Stimulated activated CD4-positive, alpha-beta T cell treated with anti-CD3 and anti-CD28 coated beads, TNF-alpha, amount 100 ng/mL, for 1 hour (primary cell): ENCODE results near the gene LAMC2.
"Not testable (repeated sequence)": the region's sequence is repeated elsewhere in the genome, so short reads cannot be mapped to it uniquely, and the experiment has no call there.

ENCODE experiments used
- DNase-seq, 3 donors: peaks; one replicate each; pipeline ENCODE4 v3.0.0-alpha.2; 2020; ENCODE audit warnings: low read depth in 3 of 3, low spot score in 1 of 3

Gene LAMC2

GRCh38 chr1:183185941-183186490, at the start of gene LAMC2:
Gene LAMC2, plus strand, starts transcription at chr1:183186264. Its CDS starts 89 bp downstream, at chr1:183186353.
- DNase-seq: peak in 1 of 3 donors; percentile 8

- DNase-seq: no peak
Observed at GRCh38 chr1:183137782-183138181, 48.3 kb upstream of the LAMC2 start.

GRCh38 chr1:183138301-183138700, 47.8 kb upstream of the LAMC2 start:
- DNase-seq: no peak

- no peak for DNase-seq
Observed at GRCh38 chr1:183139281-183139942, 46.7 kb upstream of the LAMC2 start.

- DNase-seq: no peak
Observed at GRCh38 chr1:183140633-183141032, 45.4 kb upstream of the LAMC2 start.

GRCh38 chr1:183142171-183142570, 43.9 kb upstream of the LAMC2 start:
- no peak for DNase-seq

GRCh38 chr1:183143576-183144315, 42.3 kb upstream of the LAMC2 start:
- DNase-seq: no peak

- DNase-seq: no peak
Observed at GRCh38 chr1:183144752-183145151, 41.3 kb upstream of the LAMC2 start.

GRCh38 chr1:183147735-183148134, 38.3 kb upstream of the LAMC2 start:
- no peak for DNase-seq

GRCh38 chr1:183148599-183148998, 37.5 kb upstream of the LAMC2 start:
- no peak for DNase-seq

GRCh38 chr1:183149273-183149672, 36.8 kb upstream of the LAMC2 start:
- DNase-seq: no peak

GRCh38 chr1:183150032-183150431, 36.0 kb upstream of the LAMC2 start:
- DNase-seq: not testable (repeated sequence)

GRCh38 chr1:183150445-183150844, 35.6 kb upstream of the LAMC2 start:
- DNase-seq: no peak

- DNase-seq: no peak
Observed at GRCh38 chr1:183152180-183152579, 33.9 kb upstream of the LAMC2 start.

- no peak for DNase-seq
Observed at GRCh38 chr1:183155939-183156338, 30.1 kb upstream of the LAMC2 start.

GRCh38 chr1:183159960-183160359, 26.1 kb upstream of the LAMC2 start:
- DNase-seq: no peak

- DNase-seq: no peak
Observed at GRCh38 chr1:183161391-183161790, 24.7 kb upstream of the LAMC2 start.

GRCh38 chr1:183163316-183163715, 22.7 kb upstream of the LAMC2 start:
- no peak for DNase-seq

- no peak for DNase-seq
Observed at GRCh38 chr1:183164340-183164739, 21.7 kb upstream of the LAMC2 start.

GRCh38 chr1:183164963-183165362, 21.1 kb upstream of the LAMC2 start:
- DNase-seq: no peak

- no peak for DNase-seq
Observed at GRCh38 chr1:183165456-183165855, 20.6 kb upstream of the LAMC2 start.

GRCh38 chr1:183166454-183166853, 19.6 kb upstream of the LAMC2 start:
- no peak for DNase-seq
